HG03342 (cell line): Measurements from ENCODE around the gene HSF4.
A peak's percentile ranks its signal among the peaks of the same experiment; 100 is the strongest.

ENCODE experiments used
- ATAC-seq: cut with Tn5 transposase; IDR thresholded peaks from one replicate; pipeline ENCODE4 v1.9.1; 2021; ENCODE audit warnings: mild to moderate bottlenecking, moderate library complexity; ENCODE audit not compliant: unreplicated experiment

HSF4 gene

GRCh38 chr16:67149276-67150046 lies 15.1 kb upstream of the HSF4 start:
- no peak for ATAC-seq

- peak; percentile 48 for ATAC-seq
These were observed 14.3 kb upstream of the HSF4 start for GRCh38 chr16:67150047-67150832.

- ATAC-seq: peak; percentile 56
These were observed 13.6 kb upstream of the HSF4 start, which contains the start of gene B3GNT9 for GRCh38 chr16:67150833-67151396. B3GNT9 (minus strand) TSS chr16:67150998; CDS start chr16:67150485, 513 bp downstream.

- no peak for ATAC-seq
These were observed 13.0 kb upstream of the HSF4 start for GRCh38 chr16:67151431-67152097.

- no peak for ATAC-seq
These were observed 9.8 kb upstream of the HSF4 start for GRCh38 chr16:67154578-67155294.

- no peak for ATAC-seq
These were observed 9.0 kb upstream of the HSF4 start for GRCh38 chr16:67155295-67156142.

GRCh38 chr16:67156143-67156844 lies 8.3 kb upstream of the HSF4 start:
- no peak for ATAC-seq

GRCh38 chr16:67157106-67157748 lies 7.3 kb upstream of the HSF4 start:
- no peak for ATAC-seq

GRCh38 chr16:67157892-67158635 lies 6.5 kb upstream of the HSF4 start:
- ATAC-seq: no peak

GRCh38 chr16:67158637-67159600 lies 5.6 kb upstream of the HSF4 start:
- ATAC-seq: peak; percentile 31

- no peak for ATAC-seq
These were observed 2.9 kb upstream of the HSF4 start for GRCh38 chr16:67161595-67162058.

GRCh38 chr16:67162506-67163163 lies 1.9 kb upstream of the HSF4 start:
- ATAC-seq: no peak

- ATAC-seq: no peak
These were observed 1.2 kb upstream of the HSF4 start for GRCh38 chr16:67163164-67163998.

GRCh38 chr16:67163999-67164558 lies 466 bp upstream of the HSF4 start:
- no peak for ATAC-seq
